Spinal cord (tissue), 10 donors: Measurements from ENCODE around the gene CST3. TPM values are rescaled to one million over a fixed set of nuclear protein-coding genes. Genes with fewer than 3 reads are reported as not detected.
A peak's percentile ranks its signal among the peaks of the same experiment; 100 is the strongest.

Experiments
- DNase-seq, 6 donors: peaks; one replicate each; pipeline versions ENCODE4 v3.0.0 to v3.0.0-alpha.2; 2013 to 2015; ENCODE audit warnings: low spot score in 6 of 6, low read depth in 4 of 6
- H3K27ac ChIP-seq: one replicate; pipeline ENCODE4 v1.5.1; 2013; ENCODE audit warnings: low read depth, low read length, control low read depth
- H3K27me3 ChIP-seq: one replicate; pipeline ENCODE4 v1.6.1; 2013; ENCODE audit warnings: low read length; ENCODE audit not compliant: control insufficient read depth, insufficient read depth
- H3K36me3 ChIP-seq: one replicate; pipeline ENCODE4 v1.6.1; 2013; ENCODE audit warnings: low read length; ENCODE audit not compliant: control insufficient read depth, insufficient read depth
- H3K4me1 ChIP-seq: one replicate; pipeline ENCODE4 v1.6.1; 2013; ENCODE audit warnings: low read length; ENCODE audit not compliant: control insufficient read depth, insufficient read depth
- H3K4me3 ChIP-seq: one replicate; pipeline ENCODE4 v1.5.1; 2013; ENCODE audit warnings: low read depth, low read length, control low read depth
- H3K9me3 ChIP-seq: one replicate; pipeline ENCODE4 v1.6.1; 2013; ENCODE audit warnings: low read length; ENCODE audit not compliant: control insufficient read depth, insufficient read depth
- WGBS: methylation state at CpG from one replicate; pipeline ENCODE4 v1.1.5; 2013; ENCODE audit warnings: missing lambda C conversion rate; ENCODE audit not compliant: insufficient coverage; 5-methylcytosine and 5-hydroxymethylcytosine counted together
- polyA plus RNA-seq, 2 donors: library from polyadenylated mRNA; unstranded; fragments of 120-200 nt; gene quantifications; one replicate each; pipeline ENCODE4 v1.2.1, GENCODE V29; 2013; ENCODE audit not compliant: insufficient read length in 2 of 2
- total RNA-seq, 2 donors: library from RNA; depleted of rRNA in 1 of 2; stranded (reverse); fragments of 120-200 nt in 1 of 2; fragments of >200 nt in 1 of 2; gene quantifications; one replicate each; pipeline versions ENCODE4 v1.2.3 to v1.2.4, GENCODE V29; 2013 to 2014
- donor health status: healthy.

CST3 gene
- total and polyA plus RNA-seq, 4 donors: 465 to 2,096 (median 1,311) TPM

GRCh38 chr20:23609486-23610109 is 28.2 kb downstream of the CST3 start:
- no peak overlapping the region for H3K27ac ChIP-seq
- H3K4me3 ChIP-seq: no peak overlapping the region
- no peaks in the 10 kb centered on the region for H3K36me3 ChIP-seq
- H3K9me3 ChIP-seq: no peaks in the 10 kb centered on the region
- 92% methylated on average over 4 of the region's 5 CpGs for WGBS
- H3K27me3 ChIP-seq: no peaks in the 10 kb centered on the region
- peaks cover 43% of the 10 kb centered on the region for H3K4me1 ChIP-seq
- DNase-seq: no peak

- Histone ChIP-seq H3K27ac (no peak overlapping the region), H3K4me1 (peaks cover 34% of the 10 kb centered on the region), H3K27me3 (no peaks in the 10 kb centered on the region), H3K36me3 (no peaks in the 10 kb centered on the region), H3K9me3 (no peaks in the 10 kb centered on the region), H3K4me3 (no peak overlapping the region)
- DNase-seq: no peak
- 57% methylated on average over 14 of the region's 18 CpGs for WGBS
These were observed 29.4 kb downstream of the CST3 start for GRCh38 chr20:23608251-23608846.

GRCh38 chr20:23607497-23608245 is 30.1 kb downstream of the CST3 start:
- WGBS: 96% methylated on average over 14 of the region's 14 CpGs
- no peak overlapping the region for H3K4me3 ChIP-seq
- DNase-seq: no peak
- H3K27ac ChIP-seq: no peak overlapping the region
- H3K27me3 ChIP-seq: no peaks in the 10 kb centered on the region
- no peaks in the 10 kb centered on the region for H3K36me3 ChIP-seq
- no peaks in the 10 kb centered on the region for H3K9me3 ChIP-seq
- peaks cover 33% of the 10 kb centered on the region for H3K4me1 ChIP-seq

- no peak overlapping the region for H3K4me3 ChIP-seq
- peak in 4 of 6 donors; percentile 58 to 91 (median 72) for DNase-seq
- H3K36me3 ChIP-seq: no peaks in the 10 kb centered on the region
- no peak overlapping the region for H3K27ac ChIP-seq
- WGBS: 23% methylated on average over 7 of the region's 9 CpGs
- H3K4me1 ChIP-seq: peaks cover 35% of the 10 kb centered on the region
- H3K27me3 ChIP-seq: no peaks in the 10 kb centered on the region
- no peaks in the 10 kb centered on the region for H3K9me3 ChIP-seq
These were observed 31.1 kb downstream of the CST3 start for GRCh38 chr20:23606652-23607049.

- Histone ChIP-seq H3K4me3 (no peak within 1 kb of the TSS), H3K36me3 (no peaks in the 10 kb centered on the region), H3K27me3 (no peaks in the 10 kb centered on the region), H3K27ac (no peak within 1 kb of the TSS), H3K9me3 (no peaks in the 10 kb centered on the region), H3K4me1 (peaks cover 31% of the 10 kb centered on the region)
- no peak for DNase-seq
- 76% methylated on average over 14 of the region's 16 CpGs for WGBS
These were observed 31.7 kb downstream of the CST3 start, which contains the start of gene CST9 for GRCh38 chr20:23605867-23606651. TSS of gene CST9 (minus strand) at chr20:23605917. CDS start at chr20:23605864, 53 bp downstream.

- Histone ChIP-seq H3K27me3 (no peaks in the 10 kb centered on the region), H3K4me1 (peaks cover 31% of the 10 kb centered on the region), H3K4me3 (no peak overlapping the region), H3K9me3 (no peaks in the 10 kb centered on the region), H3K36me3 (no peaks in the 10 kb centered on the region), H3K27ac (no peak overlapping the region)
- WGBS: 73% methylated on average over 1 of the region's 1 CpG
- no peak for DNase-seq
These were observed 33.4 kb downstream of the CST3 start for GRCh38 chr20:23604306-23604705.

- no peaks in the 10 kb centered on the region for H3K9me3 ChIP-seq
- H3K4me3 ChIP-seq: no peak overlapping the region
- no peaks in the 10 kb centered on the region for H3K36me3 ChIP-seq
- peaks cover 25% of the 10 kb centered on the region for H3K4me1 ChIP-seq
- no peak overlapping the region for H3K27ac ChIP-seq
- 96% methylated on average over 4 of the region's 4 CpGs for WGBS
- H3K27me3 ChIP-seq: no peaks in the 10 kb centered on the region
- no peak for DNase-seq
These were observed 34.4 kb downstream of the CST3 start for GRCh38 chr20:23603321-23603720.

GRCh38 chr20:23602699-23603098 is 35.1 kb downstream of the CST3 start:
- 82% methylated on average over 6 of the region's 6 CpGs for WGBS
- peaks cover 19% of the 10 kb centered on the region for H3K4me1 ChIP-seq
- no peak overlapping the region for H3K27ac ChIP-seq
- no peaks in the 10 kb centered on the region for H3K9me3 ChIP-seq
- DNase-seq: no peak
- H3K27me3 ChIP-seq: no peaks in the 10 kb centered on the region
- H3K36me3 ChIP-seq: no peaks in the 10 kb centered on the region
- no peak overlapping the region for H3K4me3 ChIP-seq

GRCh38 chr20:23602241-23602640 is 35.5 kb downstream of the CST3 start:
- Histone ChIP-seq H3K4me3 (no peak overlapping the region), H3K4me1 (peaks cover 14% of the 10 kb centered on the region), H3K27ac (no peak overlapping the region), H3K27me3 (no peaks in the 10 kb centered on the region), H3K9me3 (no peaks in the 10 kb centered on the region), H3K36me3 (no peaks in the 10 kb centered on the region)
- no peak for DNase-seq
- WGBS: 87% methylated on average over 2 of the region's 2 CpGs
